ENCODE measurements around the gene BRD3.

DNA sequence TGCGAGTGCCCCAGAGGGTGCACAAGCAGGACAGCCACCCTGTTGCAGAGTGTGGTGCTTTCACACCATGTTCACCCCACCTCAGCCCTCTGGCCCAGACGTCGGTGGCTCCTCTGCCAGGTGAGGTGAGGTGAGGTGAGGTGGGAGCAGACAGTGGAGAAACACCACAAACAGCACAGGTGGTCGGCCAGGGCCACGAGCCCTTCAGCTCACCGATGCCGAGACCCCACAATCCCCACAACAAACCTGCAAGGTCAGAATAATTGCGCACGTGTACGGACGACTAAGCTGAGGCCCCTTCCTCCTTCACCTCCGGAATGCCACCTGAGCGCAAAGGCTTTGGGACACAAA, 10.5 kb downstream of the BRD3 start:
- TF ChIP-seq, protein P1, sequence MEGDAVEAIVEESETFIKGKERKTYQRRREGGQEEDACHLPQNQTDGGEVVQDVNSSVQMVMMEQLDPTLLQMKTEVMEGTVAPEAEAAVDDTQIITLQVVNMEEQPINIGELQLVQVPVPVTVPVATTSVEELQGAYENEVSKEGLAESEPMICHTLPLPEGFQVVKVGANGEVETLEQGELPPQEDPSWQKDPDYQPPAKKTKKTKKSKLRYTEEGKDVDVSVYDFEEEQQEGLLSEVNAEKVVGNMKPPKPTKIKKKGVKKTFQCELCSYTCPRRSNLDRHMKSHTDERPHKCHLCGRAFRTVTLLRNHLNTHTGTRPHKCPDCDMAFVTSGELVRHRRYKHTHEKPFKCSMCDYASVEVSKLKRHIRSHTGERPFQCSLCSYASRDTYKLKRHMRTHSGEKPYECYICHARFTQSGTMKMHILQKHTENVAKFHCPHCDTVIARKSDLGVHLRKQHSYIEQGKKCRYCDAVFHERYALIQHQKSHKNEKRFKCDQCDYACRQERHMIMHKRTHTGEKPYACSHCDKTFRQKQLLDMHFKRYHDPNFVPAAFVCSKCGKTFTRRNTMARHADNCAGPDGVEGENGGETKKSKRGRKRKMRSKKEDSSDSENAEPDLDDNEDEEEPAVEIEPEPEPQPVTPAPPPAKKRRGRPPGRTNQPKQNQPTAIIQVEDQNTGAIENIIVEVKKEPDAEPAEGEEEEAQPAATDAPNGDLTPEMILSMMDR (IDR thresholded peaks at IDR 0.05; ENCODE audit: insufficient read depth, low read depth, low read length) = no peak
- TF ChIP-seq EZH2 (IDR thresholded peaks at IDR 0.05; ENCODE audit: insufficient read depth, low read length) = no peak

Measured in astrocyte (in vitro differentiated cells and primary cell).